HG03378 (cell line): ENCODE data around the gene CYP3A4.
"Not testable (repeated sequence)": the region's sequence is repeated elsewhere in the genome, so short reads cannot be mapped to it uniquely, and the experiment has no call there.

Experiments
- ATAC-seq: cut with Tn5 transposase; IDR thresholded peaks from one replicate; pipeline ENCODE4 v1.9.1; 2021; ENCODE audit warnings: mild to moderate bottlenecking, moderate library complexity; ENCODE audit not compliant: unreplicated experiment

CYP3A4 gene

GRCh38 chr7:99730238-99730810 lies 53.7 kb downstream of the CYP3A4 start:
- no peak for ATAC-seq

- ATAC-seq: no peak
These were observed 54.3 kb downstream of the CYP3A4 start for GRCh38 chr7:99729486-99730237.

- no peak for ATAC-seq
These were observed 55.4 kb downstream of the CYP3A4 start for GRCh38 chr7:99728615-99729014.

GRCh38 chr7:99723201-99723600 lies 60.8 kb downstream of the CYP3A4 start:
- ATAC-seq: not testable (repeated sequence)

- no peak for ATAC-seq
These were observed 63.0 kb downstream of the CYP3A4 start for GRCh38 chr7:99720800-99721595.

GRCh38 chr7:99719996-99720769 lies 63.8 kb downstream of the CYP3A4 start:
- ATAC-seq: no peak

GRCh38 chr7:99713995-99714570 lies 69.9 kb downstream of the CYP3A4 start:
- ATAC-seq: no peak

- no peak for ATAC-seq
These were observed 74.0 kb downstream of the CYP3A4 start for GRCh38 chr7:99709838-99710578.

- ATAC-seq: no peak
These were observed 74.7 kb downstream of the CYP3A4 start for GRCh38 chr7:99709260-99709659.

- ATAC-seq: no peak
These were observed 76.9 kb downstream of the CYP3A4 start for GRCh38 chr7:99707096-99707495.
